Measurements from ENCODE around the gene CGB3.
"Not testable (repeated sequence)": the region's sequence is repeated elsewhere in the genome, so short reads cannot be mapped to it uniquely, and the experiment has no call there.

GRCh38 chr19:49036815-49037214 is 12.7 kb upstream of the CGB3 start, which contains the start of gene CGB1:
- not testable (repeated sequence) for TF ChIP-seq TAF1 (IDR thresholded peaks at IDR 0.05; ENCODE audit: borderline replicate concordance, low read depth, low read length); POLR2AphosphoS5 (IDR thresholded peaks at IDR 0.05; ENCODE audit: low read depth, low read length)

Measured in GM12892 (cell line).